SIG-M5 treated with dmso at 0.1 percent for 504 hours (cell line): ENCODE results near the gene GSK3A.

Source experiments
- DNase-seq: peaks from one replicate; lab custom pipeline; 2025; ENCODE audit not compliant: unreplicated experiment; lab: John Stamatoyannopoulos, UW

Gene GSK3A

GRCh38 chr19:42242512-42243409 lies at the start of gene GSK3A:
Gene GSK3A (minus strand): TSS chr19:42242602. CDS start chr19:42242465, 137 bp downstream.
- peak; percentile 98 for DNase-seq

DNA sequence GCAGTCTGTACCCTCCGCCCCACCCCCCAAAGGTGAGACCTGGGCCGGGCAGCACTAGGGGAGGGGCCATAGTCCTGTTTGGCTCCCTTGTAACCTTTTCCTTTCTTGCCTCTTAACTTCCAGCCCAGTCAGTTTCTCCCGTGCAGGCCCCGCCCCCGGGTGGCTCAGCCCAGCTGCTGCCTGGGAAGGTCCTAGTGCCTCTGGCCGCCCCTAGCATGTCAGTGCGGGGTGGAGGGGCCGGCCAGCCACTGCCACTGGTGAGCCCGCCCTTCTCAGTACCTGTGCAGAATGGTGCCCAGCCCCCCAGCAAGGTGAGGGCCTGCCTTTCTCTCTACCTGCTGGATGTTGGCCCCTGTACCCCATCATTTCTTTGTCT lies 49.0 kb upstream of the GSK3A start:
- peak; percentile 19 for DNase-seq

GRCh38 chr19:42290523-42291434 lies 48.4 kb upstream of the GSK3A start:
- peak; percentile 19 for DNase-seq

- no peak for DNase-seq
Observed at GRCh38 chr19:42290136-42290522, 47.7 kb upstream of the GSK3A start.

- no peak for DNase-seq
Observed at GRCh38 chr19:42289556-42290041, 47.2 kb upstream of the GSK3A start.

GRCh38 chr19:42288881-42289555 lies 46.6 kb upstream of the GSK3A start:
- no peak for DNase-seq

DNA sequence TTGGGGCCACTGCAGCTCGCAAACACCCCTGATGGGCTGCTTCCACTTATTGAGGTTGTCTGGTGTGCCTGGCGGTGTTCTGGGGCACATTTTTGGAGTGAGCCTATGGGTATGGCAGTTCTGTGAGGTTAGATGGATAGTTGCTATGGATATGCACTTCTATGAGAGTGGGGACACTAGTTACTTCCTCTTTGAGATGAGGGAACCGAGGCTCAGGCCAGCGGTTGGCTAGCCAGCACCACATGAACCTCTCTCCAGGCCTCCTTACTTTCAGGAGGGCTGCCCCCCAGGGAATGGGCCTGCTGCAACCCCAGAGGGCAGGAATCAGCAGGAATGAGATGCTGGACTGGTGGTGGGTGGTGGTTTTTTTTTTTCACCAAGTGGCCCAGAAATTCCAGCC lies 46.0 kb upstream of the GSK3A start:
- peak; percentile 52 for DNase-seq

DNA sequence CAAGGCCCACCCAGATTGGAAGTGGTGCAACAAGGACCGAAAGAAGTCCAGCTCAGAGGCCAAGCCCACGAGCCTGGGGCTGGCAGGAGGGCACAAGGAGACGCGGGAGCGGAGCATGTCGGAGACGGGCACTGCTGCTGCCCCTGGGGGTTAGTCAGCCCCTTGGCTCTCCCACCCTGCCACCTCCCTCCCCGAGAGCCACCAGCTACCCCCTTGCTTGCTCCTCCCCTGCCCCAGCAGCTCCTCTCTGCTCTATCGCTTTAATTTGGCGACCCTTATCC lies 45.4 kb upstream of the GSK3A start:
- no peak for DNase-seq

DNA sequence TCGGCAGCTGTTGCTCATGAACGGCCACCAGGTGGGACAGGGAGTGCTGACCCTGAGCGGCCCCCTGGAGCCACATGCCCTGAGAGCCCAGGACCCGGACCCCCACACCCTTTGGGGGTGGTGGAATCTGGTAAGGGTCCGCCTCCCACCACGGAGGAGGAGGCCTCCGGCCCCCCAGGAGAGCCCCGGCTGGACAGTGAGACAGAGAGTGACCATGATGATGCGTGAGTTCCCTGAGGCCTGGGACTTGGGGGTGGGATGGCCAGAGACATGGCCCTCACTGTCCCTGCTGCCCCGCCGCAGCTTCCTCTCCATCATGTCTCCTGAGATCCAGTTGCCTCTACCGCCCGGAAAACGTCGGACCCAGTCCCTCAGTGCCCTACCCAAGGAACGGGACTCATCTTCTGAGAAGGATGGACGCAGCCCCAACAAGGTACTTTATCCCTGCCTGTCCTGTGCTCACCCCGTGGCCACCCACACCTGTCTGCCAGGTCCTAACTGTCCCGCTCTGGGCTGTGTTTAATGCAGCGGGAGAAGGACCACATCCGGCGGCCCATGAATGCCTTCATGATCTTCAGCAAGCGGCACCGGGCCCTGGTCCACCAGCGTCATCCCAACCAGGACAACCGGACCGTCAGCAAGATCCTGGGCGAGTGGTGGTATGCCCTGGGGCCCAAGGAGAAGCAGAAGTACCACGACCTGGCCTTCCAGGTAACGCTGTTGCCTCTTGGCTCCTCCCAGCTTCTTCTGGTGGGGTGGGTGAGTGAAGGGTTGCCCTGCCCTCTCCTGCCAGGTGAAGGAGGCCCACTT lies 44.8 kb upstream of the GSK3A start:
- DNase-seq, result no peak

DNA sequence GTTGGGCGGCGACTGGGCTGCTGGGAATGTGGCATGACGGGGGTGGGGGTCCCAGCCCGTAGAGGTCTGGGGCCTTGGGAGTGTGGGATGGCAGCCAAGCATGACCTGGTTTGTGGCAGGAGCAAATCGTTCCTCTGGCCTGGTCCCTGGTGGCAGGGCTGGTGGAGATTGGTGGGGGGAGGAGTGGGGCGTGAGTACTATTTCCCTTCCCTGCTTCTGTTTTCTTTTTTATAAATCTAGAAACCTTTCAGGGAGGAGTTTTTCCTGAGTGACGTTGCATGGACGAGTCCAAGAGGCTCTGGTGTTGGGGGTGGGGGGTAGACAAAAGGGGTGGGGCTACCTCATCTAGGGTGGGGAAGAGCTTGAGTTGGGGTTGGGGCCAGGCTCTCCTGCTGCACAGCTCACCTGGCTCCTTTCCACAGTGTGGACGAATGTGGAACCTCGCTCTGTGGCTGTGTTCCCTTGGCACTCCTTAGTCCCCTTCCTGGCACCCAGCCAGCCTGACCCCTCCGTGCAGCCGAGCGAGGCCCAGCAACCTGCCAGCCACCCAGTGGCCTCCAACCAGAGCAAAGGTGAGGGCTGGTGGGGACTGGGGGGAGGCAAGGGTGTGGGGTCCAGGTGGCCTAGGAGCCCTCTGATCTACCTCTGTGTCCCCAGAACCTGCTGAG lies 44.1 kb upstream of the GSK3A start:
- no peak for DNase-seq

- no peak for DNase-seq
Observed at GRCh38 chr19:42285988-42286348, 43.6 kb upstream of the GSK3A start.

DNA sequence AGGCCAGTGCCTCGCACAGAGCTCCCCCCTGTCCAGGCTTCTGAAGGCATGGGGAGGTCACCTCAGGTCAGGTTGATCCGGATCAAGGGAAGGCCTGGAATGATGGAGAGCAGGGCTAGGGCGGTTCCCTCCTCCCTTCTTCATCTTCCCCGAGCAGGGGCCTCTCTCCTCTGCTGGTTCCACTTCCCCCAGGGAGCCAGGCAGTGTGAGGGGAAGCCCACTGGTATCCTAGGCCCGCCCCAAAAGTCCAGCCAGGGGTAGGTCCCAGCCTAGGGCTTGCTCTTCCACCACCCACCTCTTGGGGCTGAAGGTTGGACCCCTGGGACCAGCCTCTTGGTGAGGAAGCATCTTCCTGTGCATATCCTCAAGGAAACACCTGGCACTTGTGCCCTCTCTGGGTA lies 43.1 kb upstream of the GSK3A start:
- no peak for DNase-seq

- no peak for DNase-seq
Observed at GRCh38 chr19:42284591-42285341, 42.4 kb upstream of the GSK3A start.

- DNase-seq, result peak; percentile 66
Observed at GRCh38 chr19:42284066-42284501, 41.7 kb upstream of the GSK3A start.

DNA sequence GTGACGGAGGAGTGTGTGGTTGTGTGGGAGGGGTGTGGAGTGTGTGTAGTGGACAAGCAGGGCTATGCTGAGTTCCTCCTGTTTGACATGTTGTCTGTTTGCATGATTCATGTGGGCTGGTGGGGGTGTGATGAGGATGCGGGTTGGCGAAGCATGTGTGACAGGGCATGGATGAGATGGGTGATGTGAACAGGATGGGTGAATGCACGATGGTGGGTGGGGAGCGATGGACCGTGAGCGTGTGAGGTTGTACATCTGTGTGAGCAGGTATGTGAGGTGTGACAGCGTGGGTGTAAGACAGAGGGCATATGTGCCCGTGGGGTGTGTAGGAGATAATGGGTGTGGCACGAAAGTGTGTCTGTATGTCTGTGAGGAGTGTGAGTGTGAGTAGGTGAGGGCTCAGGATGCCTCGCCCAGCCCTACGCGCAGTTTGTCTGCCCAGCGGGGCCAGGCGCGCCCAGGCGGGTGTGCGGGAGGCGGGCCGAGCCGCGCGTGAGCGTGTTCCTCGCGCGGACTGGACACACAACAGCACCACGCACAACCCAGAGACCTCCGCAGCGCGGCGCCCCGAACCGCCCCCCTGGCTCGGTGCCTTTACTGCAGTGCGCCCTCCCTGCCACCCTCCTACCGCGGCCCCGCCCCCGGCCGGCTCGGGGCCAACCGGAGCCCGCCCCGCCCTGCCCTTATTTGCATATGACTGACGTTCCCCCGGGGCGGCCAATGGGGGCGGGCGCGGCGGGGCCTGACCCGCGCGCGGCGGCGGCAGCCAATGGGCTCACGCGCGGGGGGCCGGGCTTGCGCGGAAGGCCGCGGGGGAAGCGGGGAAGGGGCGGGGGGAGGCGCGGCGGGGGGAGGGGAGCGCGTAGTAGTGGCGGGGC lies 41.0 kb upstream of the GSK3A start:
- DNase-seq, result peak; percentile 88

GRCh38 chr19:42282819-42283187 lies 40.4 kb upstream of the GSK3A start:
- DNase-seq, result no peak

DNA sequence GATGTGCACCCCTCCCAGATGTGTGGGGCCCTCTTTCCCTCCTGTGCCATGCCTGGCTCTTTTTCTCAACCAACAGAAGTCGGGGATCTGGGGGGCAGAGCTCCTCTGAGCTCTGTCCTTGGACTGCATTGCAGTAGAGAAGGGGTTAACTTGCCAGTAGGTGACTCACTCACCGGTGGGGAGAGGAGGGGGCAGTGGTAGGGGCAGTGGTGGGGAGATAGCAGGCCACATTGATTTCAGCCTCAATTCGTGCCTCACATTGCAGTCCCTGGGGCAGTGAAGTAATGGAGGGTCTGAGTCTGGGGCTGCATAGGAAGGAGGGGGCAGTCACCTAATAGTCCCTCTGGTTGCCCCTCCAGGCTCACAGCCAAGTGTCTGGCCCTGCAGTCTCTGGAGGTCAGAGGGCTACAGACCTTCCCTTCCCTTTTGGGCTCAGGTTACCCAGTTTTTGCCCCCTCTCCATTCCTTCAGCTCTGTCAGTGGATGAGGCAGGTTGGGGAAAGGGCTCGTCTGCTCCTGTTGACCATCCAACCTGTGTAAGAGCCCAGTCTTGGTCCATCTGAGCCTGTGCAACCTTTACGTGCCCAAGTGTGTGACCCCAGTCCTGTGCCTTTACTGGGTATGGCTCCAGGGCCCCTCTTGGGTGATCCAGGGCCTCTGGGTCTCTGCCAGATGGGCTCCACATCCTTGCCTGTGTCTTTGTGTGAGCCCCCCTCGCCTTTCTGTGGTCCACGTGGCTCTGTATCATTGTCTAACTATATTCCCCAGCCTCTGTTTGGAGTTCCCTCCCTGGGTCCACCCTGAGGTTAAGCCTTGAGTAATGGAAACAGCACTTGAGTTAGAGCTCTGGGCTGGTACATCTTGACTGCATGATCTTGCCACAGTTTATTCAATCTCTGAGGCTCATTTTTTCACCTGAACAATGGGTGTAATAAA lies 39.7 kb upstream of the GSK3A start:
- no peak for DNase-seq
